Measurements from ENCODE around the gene NADK2. TPM values are rescaled to one million over a fixed set of nuclear protein-coding genes. Genes with fewer than 3 reads are reported as not detected.
A peak's percentile ranks its signal among the peaks of the same experiment; 100 is the strongest.

Gene NADK2
- total RNA-seq, 8 experiments from 2014 or later = 9.9 to 65.4 (median 35.8) TPM

DNA sequence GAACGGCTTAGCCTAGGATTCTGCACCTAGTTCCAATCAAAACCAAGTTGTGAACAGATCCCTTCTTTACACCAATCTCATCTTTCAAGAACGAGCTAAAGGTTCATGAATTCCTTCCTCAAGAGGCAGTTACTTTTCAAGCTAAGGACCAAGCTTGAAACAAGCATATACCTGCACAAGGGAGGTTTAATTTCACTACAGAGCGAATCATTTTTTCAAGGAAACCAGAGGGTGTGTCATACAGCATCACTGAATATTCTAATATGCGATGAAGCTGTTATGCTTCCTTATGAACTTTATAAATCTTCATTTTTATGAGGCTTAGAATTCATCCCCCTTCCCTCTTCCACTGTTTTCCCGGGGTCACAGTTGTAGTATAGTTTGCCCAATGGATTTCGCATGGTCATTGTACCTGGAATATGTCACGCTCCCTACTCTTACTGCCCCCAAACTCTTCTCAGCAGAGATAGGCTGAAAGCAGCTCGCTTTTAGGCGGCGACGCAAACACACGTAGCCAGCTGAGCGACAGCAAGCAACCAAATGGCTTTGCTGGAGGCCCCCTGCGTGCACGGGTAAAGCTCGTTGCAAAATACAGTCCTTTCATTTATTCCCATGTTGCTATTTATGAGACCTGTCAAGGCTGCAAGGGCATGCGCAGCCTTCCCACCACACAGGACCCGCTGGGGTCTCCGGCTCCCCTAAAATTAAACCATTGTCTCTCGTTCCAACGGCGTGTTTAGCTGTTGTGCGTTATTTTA, 90.9 kb downstream of the NADK2 start:
- in situ Hi-C loops (cut with MboI; ENCODE audit: low pct_unique_long_range_greater_than_20kb in 2 of 9, low sequenced_read_pairs in 9 of 9, unreplicated experiment in 9 of 9) = no loop called here
- ATAC-seq (replicated peaks in 6 of 8) = peak; percentile 2 to 50 (median 14)
- WGBS, 10 experiments = 0 to 23% (median 3%) methylated on average over 2 to 18 of the region's 23 CpGs

DNA sequence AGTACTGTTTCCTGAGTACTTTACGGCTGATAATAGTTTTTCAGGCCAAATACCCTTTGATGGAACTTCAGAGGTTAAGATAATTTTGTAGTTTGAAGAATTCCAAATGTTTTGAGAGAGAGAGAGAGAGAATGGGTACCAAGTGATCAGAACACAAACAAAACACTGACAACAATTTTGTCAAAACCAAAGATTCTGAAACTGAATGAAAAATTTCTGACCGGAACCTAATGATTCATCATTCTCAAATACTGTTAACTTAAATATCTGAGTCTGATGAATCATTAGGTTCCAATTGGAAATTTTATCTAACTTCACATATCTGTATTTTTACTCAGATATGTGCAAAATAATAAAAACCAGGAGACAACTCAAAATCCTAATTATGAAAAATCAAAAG, 94.0 kb downstream of the NADK2 start:
- 56 to 100% (median 72%) methylated on average over 1 to 2 of the region's 2 CpGs; no CpG with 5 or more reads in 1 of the 10 experiments for WGBS, 10 experiments
- Histone ChIP-seq H3K4me3 (no peak overlapping the region), H3K27ac (no peak overlapping the region), H3K4me1 (replicated peaks in 1 of 2) (peaks cover 0 to 8% of the 10 kb centered on the region in 2 donors)
- no peak for ATAC-seq (replicated peaks in 6 of 8)
- in situ Hi-C loops (cut with MboI; ENCODE audit: low pct_unique_long_range_greater_than_20kb in 2 of 9, low sequenced_read_pairs in 9 of 9, unreplicated experiment in 9 of 9) = no loop called here

More for the DNA sequence above, 90.9 kb downstream of the NADK2 start:
- Histone ChIP-seq H3K27ac (peak overlapping the region; percentile 67 to 72), H3K4me3 (peak overlapping the region; percentile 62 to 81 (median 74)), H3K4me1 (replicated peaks in 1 of 2) (peaks cover 6 to 13% of the 10 kb centered on the region in 2 donors)

DNA sequence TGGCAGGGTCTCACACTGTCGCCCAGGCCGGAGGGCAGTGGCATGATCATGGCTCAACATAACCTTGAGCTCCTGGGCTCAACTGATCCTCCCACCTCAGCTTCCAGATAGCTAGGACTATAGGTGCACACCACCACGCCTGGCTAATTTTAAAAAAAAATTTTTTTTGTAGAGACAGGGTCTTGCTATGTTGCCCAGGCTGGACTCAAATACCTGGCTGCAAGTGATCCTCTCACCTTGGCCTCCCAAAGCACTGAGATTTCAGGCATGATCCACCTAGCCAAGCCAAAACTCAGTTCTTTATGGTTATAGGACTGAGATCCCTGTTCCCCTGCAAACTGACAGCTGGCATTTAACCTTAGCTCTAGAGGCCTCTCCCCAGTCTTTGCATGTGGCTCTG, 95.3 kb downstream of the NADK2 start:
- no peak overlapping the region for H3K4me3 ChIP-seq
- 66 to 100% (median 97%) methylated on average over 1 to 3 of the region's 3 CpGs; no CpG with 5 or more reads in 2 of the 10 experiments for WGBS, 10 experiments
- ATAC-seq (replicated peaks in 6 of 8) = no peak
- in situ Hi-C loops (cut with MboI; ENCODE audit: low pct_unique_long_range_greater_than_20kb in 2 of 9, low sequenced_read_pairs in 9 of 9, unreplicated experiment in 9 of 9) = no loop called here
- H3K27ac ChIP-seq = no peak overlapping the region
- peaks cover 0 to 8% of the 10 kb centered on the region in 2 donors for H3K4me1 ChIP-seq (replicated peaks in 1 of 2)

DNA sequence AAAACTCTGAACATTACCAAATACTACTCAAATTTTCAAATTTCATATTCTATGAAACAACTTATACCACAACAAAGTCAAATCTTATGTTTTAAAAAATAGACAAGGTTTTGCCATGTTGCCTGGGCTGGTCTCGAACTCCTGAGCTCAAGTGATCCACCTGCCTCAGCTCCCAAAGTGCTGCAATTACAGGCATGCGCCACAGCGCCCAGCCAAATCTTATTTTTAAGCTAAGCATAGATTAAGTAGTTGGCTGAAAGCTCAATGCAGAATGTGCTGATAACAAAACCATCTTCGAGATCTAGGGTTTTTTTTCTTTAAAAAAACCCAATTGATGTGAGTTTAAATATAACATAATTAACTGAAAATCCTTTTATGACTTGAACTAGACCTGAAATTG, 96.4 kb downstream of the NADK2 start:
- in situ Hi-C loops (cut with MboI; ENCODE audit: low pct_unique_long_range_greater_than_20kb in 2 of 9, low sequenced_read_pairs in 9 of 9, unreplicated experiment in 9 of 9) = no loop called here
- Histone ChIP-seq H3K27ac (no peak overlapping the region), H3K4me1 (replicated peaks in 1 of 2) (peaks cover 0 to 5% of the 10 kb centered on the region in 2 donors), H3K4me3 (no peak overlapping the region)
- ATAC-seq (replicated peaks in 6 of 8) = no peak
- WGBS, 10 experiments = 82 to 100% (median 90%) methylated on average over 3 to 4 of the region's 4 CpGs; no CpG with 5 or more reads in 1 of the 10 experiments

Other genes starting within 250 kb of the NADK2 start
- under 1 TPM in 7 of 8 experiments, not detected in 1; 0.09 to 0.52 (median 0.29) TPM for gene UGT3A2, start 175.0 kb downstream of the NADK2 start, total RNA-seq
- 10 to 100 TPM in 6 of 8 experiments, 1 to 10 TPM in 2; 8.8 to 18.9 (median 13.8) TPM for gene LMBRD2, start 90.0 kb downstream of the NADK2 start, total RNA-seq
- 10 to 100 TPM in 7 of 8 experiments, 1 to 10 TPM in 1; 8.8 to 38.8 (median 14.2) TPM for gene SKP2, start 89.8 kb downstream of the NADK2 start, total RNA-seq
- gene RANBP3L, start 60.0 kb upstream of the NADK2 start, total RNA-seq = 10 to 100 TPM in 1 of 8 experiments, 1 to 10 TPM in 3, under 1 TPM in 4; 0.08 to 19.8 (median 1.3) TPM